K562 (cell line): Measurements from ENCODE around the gene ZYG11A. TPM values are rescaled to one million over a fixed set of nuclear protein-coding genes. Genes with fewer than 3 reads are reported as not detected.

Experiments used
- CEBPB ChIP-seq: fragments of 450-650 bp; IDR thresholded peaks from 2 replicates; pipeline ENCODE4 v1.6.1; 2016; ENCODE audit warnings: missing genetic modification characterization, missing compliant biosample characterization
- ELK1 ChIP-seq: sonication (generic); formaldehyde crosslinking; IDR thresholded peaks from 2 replicates; pipeline ENCODE4 v1.8.1; 2022; ENCODE audit warnings: missing genetic modification reagents
- ETS2 ChIP-seq: IDR thresholded peaks from 2 replicates; pipeline ENCODE4 v1.6.1; 2016; ENCODE audit warnings: borderline replicate concordance, missing genetic modification characterization, mild to moderate bottlenecking, moderate library complexity, missing compliant biosample characterization; ENCODE audit not compliant: poor library complexity, severe bottlenecking
- FOXK2 ChIP-seq, 2 experiments: fragments of 450-650 bp; IDR thresholded peaks in 1 of 2; conservative IDR thresholded peaks in 1 of 2; 2 replicates each; pipeline ENCODE4 v1.6.1; 2016; ENCODE audit warnings: low read depth in 2 of 2, mild to moderate bottlenecking in 1 of 2
- GABPB1 ChIP-seq: sonication (generic); formaldehyde crosslinking; IDR thresholded peaks from 2 replicates; pipeline ENCODE4 v1.8.0; 2022; ENCODE audit warnings: mild to moderate bottlenecking, missing genetic modification reagents
- HSF4 ChIP-seq: fragments of 250-450 bp; sonication (Bioruptor Pico); IDR thresholded peaks from 2 replicates; pipeline ENCODE4 v2.1.2; 2022; ENCODE audit warnings: mild to moderate bottlenecking, moderate library complexity, borderline replicate concordance
- JUN ChIP-seq, 2 experiments: sonication (generic) in 1 of 2; formaldehyde crosslinking in 1 of 2; IDR thresholded peaks; 2 replicates each; pipeline versions ENCODE4 v1.6.1 to v1.8.0; 2012 to 2022; ENCODE audit warnings: borderline replicate concordance in 2 of 2, mild to moderate bottlenecking in 2 of 2, improper control_type of control experiment in 1 of 2, low read depth in 1 of 2, low read length in 1 of 2, missing genetic modification reagents in 1 of 2
- JUND ChIP-seq, 2 experiments: IDR thresholded peaks; 2 replicates in 1 of 2; 3 replicates in 1 of 2; pipeline ENCODE4 v1.6.1; 2011; ENCODE audit warnings: borderline replicate concordance in 2 of 2, low read depth in 2 of 2, low read length in 2 of 2, improper control_type of control experiment in 1 of 2, missing biosample characterization in 1 of 2, missing genetic modification characterization in 1 of 2, missing genetic modification reagents in 1 of 2
- L3MBTL2 ChIP-seq: fragments of 450-650 bp; IDR thresholded peaks from 2 replicates; pipeline ENCODE4 v1.6.1; 2016; ENCODE audit warnings: mild to moderate bottlenecking, moderate library complexity
- MAX ChIP-seq: sonication (generic); formaldehyde crosslinking; IDR thresholded peaks from 2 replicates; pipeline ENCODE4 v1.9.0; 2022; ENCODE audit warnings: mild to moderate bottlenecking, missing genetic modification reagents
- MCM5 ChIP-seq: fragments of 450-650 bp; IDR thresholded peaks from 2 replicates; pipeline ENCODE4 v1.6.1; 2016; ENCODE audit warnings: low read depth
- MYC ChIP-seq, 2 experiments: fragments of 250-450 bp in 1 of 2; sonication (Bioruptor Pico) in 1 of 2; IDR thresholded peaks; 2 replicates each; pipeline versions ENCODE4 v1.5.1 to v1.6.1; 2012 to 2021; ENCODE audit warnings: low read depth in 2 of 2, borderline replicate concordance in 1 of 2, improper control_type of control experiment in 1 of 2, low read length in 1 of 2, mild to moderate bottlenecking in 1 of 2, moderate library complexity in 1 of 2
- NBN ChIP-seq: fragments of 450-650 bp; IDR thresholded peaks from 2 replicates; pipeline ENCODE4 v1.6.1; 2016; ENCODE audit warnings: low read depth, mild to moderate bottlenecking
- NFRKB ChIP-seq: fragments of 450-650 bp; IDR thresholded peaks from 2 replicates; pipeline ENCODE4 v1.6.1; 2016; ENCODE audit warnings: low read depth
- RAD21 ChIP-seq, 2 experiments: fragments of 250-450 bp in 1 of 2; fragments of 450-650 bp in 1 of 2; sonication (Bioruptor Pico) in 1 of 2; formaldehyde crosslinking in 1 of 2; IDR thresholded peaks in 1 of 2; conservative IDR thresholded peaks in 1 of 2; 2 replicates each; pipeline versions ENCODE4 v1.4.0 to v1.8.0; 2020 to 2022; ENCODE audit warnings: mild to moderate bottlenecking in 2 of 2, moderate library complexity in 1 of 2
- RB1 ChIP-seq: fragments of 450-650 bp; IDR thresholded peaks from 2 replicates; pipeline ENCODE4 v1.6.1; 2017; ENCODE audit warnings: low read depth, mild to moderate bottlenecking
- STAT5A ChIP-seq: IDR thresholded peaks from 2 replicates; pipeline ENCODE4 v1.6.1; 2012; ENCODE audit warnings: low read length, inconsistent platforms, borderline replicate concordance
- TBP ChIP-seq: optimal IDR thresholded peaks from 2 replicates; pipeline ENCODE3; 2011; ENCODE audit warnings: low read depth, low read length, improper control_type of control experiment
- TFAP4 ChIP-seq: sonication (generic); formaldehyde crosslinking; IDR thresholded peaks from 2 replicates; pipeline ENCODE4 v1.8.0; 2022; ENCODE audit warnings: missing genetic modification reagents, mild to moderate bottlenecking, moderate library complexity, borderline replicate concordance
- USF1 ChIP-seq: sonication (generic); formaldehyde crosslinking; IDR thresholded peaks from 2 replicates; pipeline ENCODE4 v1.9.0; 2022; ENCODE audit warnings: mild to moderate bottlenecking, missing genetic modification reagents
- XRCC3 ChIP-seq: fragments of 450-650 bp; IDR thresholded peaks from 2 replicates; pipeline ENCODE4 v1.6.1; 2017; ENCODE audit warnings: mild to moderate bottlenecking, moderate library complexity
- ZBTB7A ChIP-seq: IDR thresholded peaks from 2 replicates; pipeline ENCODE4 v1.6.1; 2011; ENCODE audit warnings: low read depth, mild to moderate bottlenecking, low read length, moderate library complexity, borderline replicate concordance; ENCODE audit not compliant: control insufficient read depth
- ZNF232 ChIP-seq: sonication (generic); formaldehyde crosslinking; IDR thresholded peaks from 2 replicates; pipeline ENCODE4 v1.8.0; 2022; ENCODE audit warnings: mild to moderate bottlenecking, missing genetic modification reagents
- ZNF766 ChIP-seq: fragments of 200-800 bp; sonication (Bioruptor generic); conservative IDR thresholded peaks from 2 replicates; pipeline ENCODE4 v1.6.1; 2016; ENCODE audit warnings: missing genetic modification characterization, missing compliant biosample characterization
- polyA plus RNA-seq, 8 experiments: library from polyadenylated mRNA; depleted of rRNA in 4 of 8; stranded (reverse) in 5 of 8; unstranded in 3 of 8; fragments of >200 nt; fragmentation: Nextera tagmentation in 2 of 8; fragmentation: Illumina TruSeq in 1 of 8; extraction: Ambion mirVana in 2 of 8; extraction: Trizol in 1 of 8; gene quantifications; 2 replicates each; pipeline versions ENCODE4 v1.2.1 to v1.2.3, GENCODE V29; 2011 to 2014; ENCODE audit warnings: inconsistent platforms in 1 of 8, missing spikeins in 1 of 8
- total RNA-seq, 7 experiments: library from RNA; depleted of rRNA in 6 of 7; stranded (reverse); fragments of >200 nt in 6 of 7; fragmentation: Illumina TruSeq in 2 of 7; extraction: Trizol in 2 of 7; gene quantifications; 2 replicates each; pipeline versions ENCODE4 v1.2.1 to v1.2.3, GENCODE V29; 2011 to 2021; ENCODE audit warnings: low replicate concordance in 1 of 7

The ZYG11A gene
- total and polyA plus RNA-seq, 9 of the 15 experiments (the other 6 are each of a cell fraction or from before 2014, with no cell fraction given): 4.5 to 21.9 (median 14.0) TPM

GRCh38 chr1:52913537-52913936 is 71.0 kb downstream of the ZYG11A start (continued):
- TF ChIP-seq MYC (IDR thresholded peaks at IDR 0.05; ENCODE audit: low read depth, low read length): peak; percentile 98
- TF ChIP-seq MYC (CRISPR knock-in tag; IDR thresholded peaks at IDR 0.05; ENCODE audit: borderline replicate concordance, low read depth): no peak
- TF ChIP-seq JUND (IDR thresholded peaks at IDR 0.05; ENCODE audit: borderline replicate concordance, low read depth, low read length): peak; percentile 62
- TF ChIP-seq JUND (tag; IDR thresholded peaks at IDR 0.05; ENCODE audit: borderline replicate concordance, low read depth, low read length): no peak; the same call in 2 of the 3 replicates
- no peak for TF ChIP-seq XRCC3
- TF ChIP-seq STAT5A: no peak
- TF ChIP-seq ZBTB7A: peak; percentile 57; the same call in 1 of the 2 replicates
- no peak for TF ChIP-seq ZNF232 (CRISPR knock-in tag)
- TF ChIP-seq FOXK2 (conservative IDR thresholded peaks at IDR 0.05 in 1 of 2, IDR thresholded peaks at IDR 0.05 in 1 of 2; ENCODE audit: low read depth in 2 of 2): peak; percentile 76 to 81; a peak in 3 of 4 replicates
- no peak for TF ChIP-seq HSF4 (CRISPR knock-in tag)
- peak; percentile 89 for TF ChIP-seq CEBPB (tag)
- TF ChIP-seq ETS2: no peak
- no peak for TF ChIP-seq MCM5
- TF ChIP-seq TBP: peak; percentile 28
- peak; percentile 30 to 72; a peak in 3 of 4 replicates for TF ChIP-seq RAD21 (CRISPR knock-in tag; conservative IDR thresholded peaks at IDR 0.05 in 1 of 2, IDR thresholded peaks at IDR 0.05 in 1 of 2)
- 0 out of 2 replicates have a peak, but pooled peaks have one; percentile 30 for TF ChIP-seq NFRKB
- TF ChIP-seq TFAP4: peak; percentile 51; the same call in 1 of the 2 replicates
- peak; percentile 90 for TF ChIP-seq L3MBTL2
- TF ChIP-seq ZNF766: no peak
- peak; percentile 89 for TF ChIP-seq MAX (CRISPR knock-in tag)
- TF ChIP-seq NBN: peak; percentile 77; the same call in 1 of the 2 replicates
- peak; percentile 51; the same call in 1 of the 2 replicates for TF ChIP-seq JUN (IDR thresholded peaks at IDR 0.05; ENCODE audit: borderline replicate concordance, low read depth, low read length)
- TF ChIP-seq JUN (CRISPR knock-in tag; IDR thresholded peaks at IDR 0.05; ENCODE audit: borderline replicate concordance): no peak
- peak; percentile 32; the same call in 1 of the 2 replicates for TF ChIP-seq GABPB1
- peak; percentile 19; the same call in 1 of the 2 replicates for TF ChIP-seq RB1
- TF ChIP-seq USF1: peak; percentile 93
- no peak for TF ChIP-seq ELK1 (CRISPR knock-in tag)
